Germinal center (tissue), 1 donor: ENCODE results near the gene ZMYND8.

ENCODE experiments used
- DNase-seq: peaks from one replicate; pipeline ENCODE4 v3.0.0; 2012; ENCODE audit warnings: mixed read lengths, low spot score

The ZMYND8 gene

GRCh38 chr20:47353692-47354463 is 2.6 kb downstream of the ZMYND8 start:
- DNase-seq: no peak

- DNase-seq: no peak
Measured at GRCh38 chr20:47353239-47353691, 3.2 kb downstream of the ZMYND8 start.

GRCh38 chr20:47352332-47353238 is 3.9 kb downstream of the ZMYND8 start:
- no peak for DNase-seq

GRCh38 chr20:47351643-47352331 is 4.7 kb downstream of the ZMYND8 start:
- no peak for DNase-seq

- no peak for DNase-seq
Measured at GRCh38 chr20:47350691-47351545, 5.6 kb downstream of the ZMYND8 start.

- DNase-seq: no peak
Measured at GRCh38 chr20:47350181-47350550, 6.3 kb downstream of the ZMYND8 start.

GRCh38 chr20:47349365-47350180 is 6.9 kb downstream of the ZMYND8 start:
- no peak for DNase-seq

- peak; percentile 64 for DNase-seq
Measured at GRCh38 chr20:47348539-47349142, 7.9 kb downstream of the ZMYND8 start.

GRCh38 chr20:47347661-47348435 is 8.7 kb downstream of the ZMYND8 start:
- no peak for DNase-seq

- no peak for DNase-seq
Measured at GRCh38 chr20:47346172-47346571, 10.3 kb downstream of the ZMYND8 start.

- DNase-seq: no peak
Measured at GRCh38 chr20:47345214-47345613, 11.3 kb downstream of the ZMYND8 start.

GRCh38 chr20:47343007-47343472 is 13.5 kb downstream of the ZMYND8 start:
- DNase-seq: no peak

GRCh38 chr20:47338131-47338628 is 18.3 kb downstream of the ZMYND8 start:
- no peak for DNase-seq

GRCh38 chr20:47337413-47337812 is 19.1 kb downstream of the ZMYND8 start:
- DNase-seq: no peak

GRCh38 chr20:47336129-47336754 is 20.3 kb downstream of the ZMYND8 start:
- DNase-seq: no peak

GRCh38 chr20:47335251-47336128 is 21.0 kb downstream of the ZMYND8 start:
- DNase-seq: no peak

- no peak for DNase-seq
Measured at GRCh38 chr20:47334022-47334551, 22.4 kb downstream of the ZMYND8 start.
